HL-60 (cell line): ENCODE results near the gene TDRKH.

Experiments
- DNase-seq, 2 experiments: peaks; one replicate each; pipeline ENCODE4 v3.0.0-alpha.2; 2010 to 2020; ENCODE audit warnings: low read depth in 1 of 2, low spot score in 1 of 2
- H3K27ac ChIP-seq: fragments of 250-450 bp; sonication (Bioruptor Pico); replicated peaks from 2 replicates; pipeline ENCODE4 v1.5.1; 2020; ENCODE audit warnings: mild to moderate bottlenecking, moderate library complexity
- H3K27me3 ChIP-seq: fragments of 250-450 bp; sonication (Bioruptor Pico); 2 replicates; pipeline ENCODE4 v1.5.1; 2021; ENCODE audit warnings: mild to moderate bottlenecking, moderate library complexity; ENCODE audit not compliant: insufficient read depth, poor library complexity, severe bottlenecking
- H3K4me3 ChIP-seq: replicated peaks from 2 replicates; pipeline ENCODE4 v1.5.1; 2011; ENCODE audit warnings: mild to moderate bottlenecking, control low read depth, low read length; ENCODE audit not compliant: insufficient read depth
- CTCF ChIP-seq: IDR thresholded peaks from one replicate; pipeline ENCODE4 v1.5.1; 2011; ENCODE audit warnings: low read length, control low read depth, inconsistent platforms; ENCODE audit not compliant: insufficient read depth
- GABPA ChIP-seq: IDR thresholded peaks from 2 replicates; pipeline ENCODE4 v1.6.1; 2012; ENCODE audit warnings: low read depth
- POLR2AphosphoS5 ChIP-seq: IDR thresholded peaks from 2 replicates; pipeline ENCODE4 v1.6.1; 2012; ENCODE audit warnings: low read depth
- SPI1 ChIP-seq: IDR thresholded peaks from 2 replicates; pipeline ENCODE4 v1.6.1; 2012; ENCODE audit warnings: low read depth, mild to moderate bottlenecking, borderline replicate concordance
- TF ChIP-seq, protein P1 (sequence below): IDR thresholded peaks from 2 replicates; pipeline ENCODE4 v1.6.1; 2012; ENCODE audit warnings: low read depth; ENCODE audit not compliant: insufficient replicate concordance

TDRKH gene

DNA sequence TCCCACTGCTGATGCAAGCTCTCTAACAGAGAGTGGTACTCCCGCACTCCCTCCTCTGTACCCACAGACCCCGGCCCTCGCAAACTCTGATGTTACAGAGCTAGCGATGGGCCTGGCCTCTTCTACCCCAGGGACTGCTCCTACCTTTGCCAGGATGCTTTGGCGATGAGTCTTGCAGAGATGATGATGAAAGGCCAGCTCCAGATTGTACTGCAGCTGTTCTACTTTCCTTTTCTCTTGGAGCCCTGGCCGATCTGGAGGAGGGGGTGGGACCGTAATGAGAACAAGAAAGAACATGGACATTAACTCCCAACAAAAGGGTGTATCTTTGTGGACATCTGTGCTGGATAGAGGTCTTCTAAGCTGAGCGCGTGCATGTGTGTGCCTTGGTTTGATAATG lies 20.9 kb upstream of the TDRKH start:
- Histone ChIP-seq H3K27ac (no peak overlapping the region), H3K4me3 (no peak overlapping the region), H3K27me3 (no peaks in the 10 kb centered on the region)
- DNase-seq: no peak
- TF ChIP-seq SPI1: no peak
- no peak for TF ChIP-seq GABPA
- TF ChIP-seq CTCF: no peak
- TF ChIP-seq POLR2AphosphoS5: no peak
- TF ChIP-seq, protein P1, sequence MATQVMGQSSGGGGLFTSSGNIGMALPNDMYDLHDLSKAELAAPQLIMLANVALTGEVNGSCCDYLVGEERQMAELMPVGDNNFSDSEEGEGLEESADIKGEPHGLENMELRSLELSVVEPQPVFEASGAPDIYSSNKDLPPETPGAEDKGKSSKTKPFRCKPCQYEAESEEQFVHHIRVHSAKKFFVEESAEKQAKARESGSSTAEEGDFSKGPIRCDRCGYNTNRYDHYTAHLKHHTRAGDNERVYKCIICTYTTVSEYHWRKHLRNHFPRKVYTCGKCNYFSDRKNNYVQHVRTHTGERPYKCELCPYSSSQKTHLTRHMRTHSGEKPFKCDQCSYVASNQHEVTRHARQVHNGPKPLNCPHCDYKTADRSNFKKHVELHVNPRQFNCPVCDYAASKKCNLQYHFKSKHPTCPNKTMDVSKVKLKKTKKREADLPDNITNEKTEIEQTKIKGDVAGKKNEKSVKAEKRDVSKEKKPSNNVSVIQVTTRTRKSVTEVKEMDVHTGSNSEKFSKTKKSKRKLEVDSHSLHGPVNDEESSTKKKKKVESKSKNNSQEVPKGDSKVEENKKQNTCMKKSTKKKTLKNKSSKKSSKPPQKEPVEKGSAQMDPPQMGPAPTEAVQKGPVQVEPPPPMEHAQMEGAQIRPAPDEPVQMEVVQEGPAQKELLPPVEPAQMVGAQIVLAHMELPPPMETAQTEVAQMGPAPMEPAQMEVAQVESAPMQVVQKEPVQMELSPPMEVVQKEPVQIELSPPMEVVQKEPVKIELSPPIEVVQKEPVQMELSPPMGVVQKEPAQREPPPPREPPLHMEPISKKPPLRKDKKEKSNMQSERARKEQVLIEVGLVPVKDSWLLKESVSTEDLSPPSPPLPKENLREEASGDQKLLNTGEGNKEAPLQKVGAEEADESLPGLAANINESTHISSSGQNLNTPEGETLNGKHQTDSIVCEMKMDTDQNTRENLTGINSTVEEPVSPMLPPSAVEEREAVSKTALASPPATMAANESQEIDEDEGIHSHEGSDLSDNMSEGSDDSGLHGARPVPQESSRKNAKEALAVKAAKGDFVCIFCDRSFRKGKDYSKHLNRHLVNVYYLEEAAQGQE: no peak

GRCh38 chr1:151809985-151810556 lies 19.8 kb upstream of the TDRKH start:
- no peak overlapping the region for H3K27ac ChIP-seq
- TF ChIP-seq SPI1: no peak
- TF ChIP-seq POLR2AphosphoS5: no peak
- TF ChIP-seq GABPA: no peak
- TF ChIP-seq CTCF: no peak
- TF ChIP-seq, protein P1: no peak

GRCh38 chr1:151809290-151809984 lies 19.1 kb upstream of the TDRKH start:
- H3K27me3 ChIP-seq: no peaks in the 10 kb centered on the region
- DNase-seq: no peak
- H3K27ac ChIP-seq: no peak overlapping the region
- TF ChIP-seq CTCF (no peak), GABPA (no peak), SPI1 (no peak), POLR2AphosphoS5 (no peak)
- TF ChIP-seq, protein P1: no peak
- no peak overlapping the region for H3K4me3 ChIP-seq

More at GRCh38 chr1:151809985-151810556, 19.8 kb upstream of the TDRKH start:
- no peak for DNase-seq
- Histone ChIP-seq H3K4me3 (no peak overlapping the region), H3K27me3 (no peaks in the 10 kb centered on the region)
